ENCODE data around the gene USP15. TPM values are rescaled to one million over a fixed set of nuclear protein-coding genes. Genes with fewer than 3 reads are reported as not detected.

The USP15 gene
- total and polyA plus RNA-seq, 2 donors (not counting 3 experiments of a cell fraction or from before 2014, with no cell fraction given): 20.0 to 61.8 TPM

DNA sequence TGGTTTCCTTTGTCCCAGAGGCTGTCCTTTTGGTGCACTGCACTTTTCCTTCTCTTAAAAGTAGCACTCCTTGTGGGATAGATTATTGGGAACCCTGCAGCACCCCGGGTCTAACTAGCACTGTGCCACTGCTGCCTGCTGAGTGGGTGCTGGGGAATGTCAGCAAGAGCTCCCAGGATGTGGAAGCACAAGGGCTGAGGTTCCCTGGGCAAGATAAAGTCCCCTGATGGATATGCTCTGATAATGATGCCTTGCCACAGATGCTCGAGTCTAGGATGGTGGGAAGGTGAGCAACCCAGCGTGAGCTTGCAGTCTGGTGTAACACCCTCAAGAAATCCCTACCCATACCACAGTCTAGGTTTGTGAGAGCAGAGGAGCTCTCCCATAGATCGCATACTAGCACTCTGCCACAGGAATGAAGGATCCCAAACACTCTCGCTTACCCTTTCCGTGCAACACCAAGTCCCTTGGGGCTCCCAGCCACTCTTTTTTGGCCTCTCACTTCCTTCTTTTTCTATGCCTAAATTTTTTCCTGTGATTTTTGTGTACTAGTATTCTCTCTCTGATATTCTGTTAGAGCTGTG lies 32.6 kb downstream of the USP15 start:
- dilution Hi-C loops (cut with MboI; ENCODE audit: extremely low pct_ligation_motif_present, low sequenced_read_pairs) (no loop called here), intact Hi-C loops (cut with micrococcal nuclease) (no loop called here)
- H3K4me1 ChIP-seq (ENCODE audit: control insufficient read depth, extremely low read depth, insufficient read depth, low read length): peaks cover 3% of the 10 kb centered on the region
- no peaks in the 10 kb centered on the region for H3K27me3 ChIP-seq (ENCODE audit: control insufficient read depth in 2 of 2, insufficient read depth in 2 of 2, low read length in 2 of 2)
- FAIRE-seq: no peak
- no peak overlapping the region for H3K4me2 ChIP-seq (ENCODE audit: insufficient read depth, low read length)
- H2AFZ ChIP-seq (ENCODE audit: low read depth, low read length): no peak overlapping the region
- POLR2A ChIA-PET: no interaction called here
- peaks cover 12% of the 10 kb centered on the region for H4K20me1 ChIP-seq (replicated peaks; ENCODE audit: control insufficient read depth, extremely low read depth, insufficient read depth, low read length)
- CTCF ChIA-PET: no interaction called here
- H3K4me3 ChIP-seq (replicated peaks in 1 of 3; ENCODE audit: insufficient read depth in 1 of 3, low read depth in 1 of 3, low read length in 3 of 3): no peak overlapping the region
- DNase-seq (ENCODE audit: low read depth, low spot score): no peak
- H3K9me3 ChIP-seq (replicated peaks; ENCODE audit: control insufficient read depth, insufficient read depth, low read length): no peaks in the 10 kb centered on the region
- no peak overlapping the region for H3K27ac ChIP-seq (ENCODE audit: insufficient read depth, low read depth, low read length)
- H3K9ac ChIP-seq (replicated peaks; ENCODE audit: extremely low read depth, insufficient read depth, low read length): no peak overlapping the region
- H3K36me3 ChIP-seq (ENCODE audit: control insufficient read depth in 2 of 2, extremely low read depth in 1 of 2, insufficient read depth in 2 of 2, low read length in 2 of 2): peaks cover 3 to 8% of the 10 kb centered on the region in 2 experiments
- H3K9me1 ChIP-seq (replicated peaks; ENCODE audit: control insufficient read depth, extremely low read depth, insufficient read depth, low read length): no peaks in the 10 kb centered on the region
- no peak for TF ChIP-seq JUN (IDR thresholded peaks at IDR 0.05; ENCODE audit: borderline replicate concordance, insufficient read depth, insufficient read length, low read depth)
- no peak for TF ChIP-seq GATA2 (IDR thresholded peaks at IDR 0.05; ENCODE audit: insufficient read depth, insufficient read length, low read depth, low read length)
- no peak for TF ChIP-seq MYC (IDR thresholded peaks at IDR 0.05; ENCODE audit: low read depth, low read length)
- TF ChIP-seq, protein P1, sequence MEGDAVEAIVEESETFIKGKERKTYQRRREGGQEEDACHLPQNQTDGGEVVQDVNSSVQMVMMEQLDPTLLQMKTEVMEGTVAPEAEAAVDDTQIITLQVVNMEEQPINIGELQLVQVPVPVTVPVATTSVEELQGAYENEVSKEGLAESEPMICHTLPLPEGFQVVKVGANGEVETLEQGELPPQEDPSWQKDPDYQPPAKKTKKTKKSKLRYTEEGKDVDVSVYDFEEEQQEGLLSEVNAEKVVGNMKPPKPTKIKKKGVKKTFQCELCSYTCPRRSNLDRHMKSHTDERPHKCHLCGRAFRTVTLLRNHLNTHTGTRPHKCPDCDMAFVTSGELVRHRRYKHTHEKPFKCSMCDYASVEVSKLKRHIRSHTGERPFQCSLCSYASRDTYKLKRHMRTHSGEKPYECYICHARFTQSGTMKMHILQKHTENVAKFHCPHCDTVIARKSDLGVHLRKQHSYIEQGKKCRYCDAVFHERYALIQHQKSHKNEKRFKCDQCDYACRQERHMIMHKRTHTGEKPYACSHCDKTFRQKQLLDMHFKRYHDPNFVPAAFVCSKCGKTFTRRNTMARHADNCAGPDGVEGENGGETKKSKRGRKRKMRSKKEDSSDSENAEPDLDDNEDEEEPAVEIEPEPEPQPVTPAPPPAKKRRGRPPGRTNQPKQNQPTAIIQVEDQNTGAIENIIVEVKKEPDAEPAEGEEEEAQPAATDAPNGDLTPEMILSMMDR (IDR thresholded peaks at IDR 0.05; ENCODE audit: extremely low read depth in 1 of 2, insufficient read depth in 1 of 2, low read depth in 1 of 2, low read length in 2 of 2): no peak
- TF ChIP-seq POLR2AphosphoS5 (IDR thresholded peaks at IDR 0.05; ENCODE audit: insufficient read depth, low read depth, low read length): no peak
- TF ChIP-seq EZH2 (IDR thresholded peaks at IDR 0.05; ENCODE audit: borderline replicate concordance, low read depth, low read length, severe bottlenecking): no peak
- peaks cover 82% of the 10 kb centered on the region for H3K79me2 ChIP-seq (ENCODE audit: control insufficient read depth, insufficient read depth, low read length)
- BruUV-seq (replicated peaks): no TSS peak

Data from endothelial cell of umbilical vein (primary cell).